ENCODE measurements around the gene TNK2. TPM values are rescaled to one million over a fixed set of nuclear protein-coding genes. Genes with fewer than 3 reads are reported as not detected.

TNK2 gene
- total RNA-seq, 1 experiment from 2014 or later = 36.0 TPM

DNA sequence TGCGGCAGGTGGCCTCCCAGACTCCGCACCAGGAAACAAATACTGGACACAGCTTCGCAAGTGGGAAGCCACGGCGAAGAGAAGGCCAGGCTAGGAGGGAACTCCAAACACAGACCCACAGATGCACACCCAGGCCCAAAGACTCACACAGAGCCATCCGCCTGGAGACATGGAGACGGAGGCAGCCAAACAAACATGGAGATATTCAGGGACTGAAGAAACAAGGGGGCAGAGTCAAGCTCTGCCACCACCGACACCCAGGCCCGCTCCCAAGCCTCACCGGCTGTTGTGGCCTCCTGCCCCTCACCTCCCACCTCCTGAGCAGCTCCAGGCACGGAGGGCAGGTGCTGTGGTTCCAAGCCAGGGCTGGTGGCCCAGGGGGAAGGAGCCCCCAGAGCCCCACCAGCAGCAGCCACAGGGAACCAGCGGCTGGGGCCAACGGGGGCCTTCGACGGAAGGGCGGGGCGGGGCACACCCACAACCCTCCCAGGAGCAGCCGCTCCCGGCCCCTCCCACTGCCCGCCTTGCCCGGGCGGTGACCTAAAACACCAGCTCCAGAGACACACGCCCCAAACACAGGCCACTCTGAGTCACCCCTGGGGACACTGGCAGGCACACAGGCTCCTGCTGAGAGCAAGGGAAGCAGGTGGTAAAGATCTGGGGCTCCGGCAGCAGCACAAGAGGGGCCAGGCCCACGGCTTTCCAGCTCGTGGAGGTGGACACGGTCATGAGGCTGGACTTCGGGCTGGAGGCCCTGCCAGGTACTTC, 31.9 kb downstream of the TNK2 start:
- no peaks in the 10 kb centered on the region for H3K36me3 Mint-ChIP-seq (ENCODE audit: insufficient read depth, unreplicated experiment)
- intact Hi-C loops (cut with micrococcal nuclease; ENCODE audit: unreplicated experiment) = no loop called here
- no peaks in the 10 kb centered on the region for H3K27me3 ChIP-seq (replicated peaks; ENCODE audit: control insufficient read depth, insufficient read depth, low read length)
- no TSS peak for BruUV-seq (replicated peaks)
- H3K4me1 ChIP-seq = no peaks in the 10 kb centered on the region
- TF ChIP-seq, protein P1, sequence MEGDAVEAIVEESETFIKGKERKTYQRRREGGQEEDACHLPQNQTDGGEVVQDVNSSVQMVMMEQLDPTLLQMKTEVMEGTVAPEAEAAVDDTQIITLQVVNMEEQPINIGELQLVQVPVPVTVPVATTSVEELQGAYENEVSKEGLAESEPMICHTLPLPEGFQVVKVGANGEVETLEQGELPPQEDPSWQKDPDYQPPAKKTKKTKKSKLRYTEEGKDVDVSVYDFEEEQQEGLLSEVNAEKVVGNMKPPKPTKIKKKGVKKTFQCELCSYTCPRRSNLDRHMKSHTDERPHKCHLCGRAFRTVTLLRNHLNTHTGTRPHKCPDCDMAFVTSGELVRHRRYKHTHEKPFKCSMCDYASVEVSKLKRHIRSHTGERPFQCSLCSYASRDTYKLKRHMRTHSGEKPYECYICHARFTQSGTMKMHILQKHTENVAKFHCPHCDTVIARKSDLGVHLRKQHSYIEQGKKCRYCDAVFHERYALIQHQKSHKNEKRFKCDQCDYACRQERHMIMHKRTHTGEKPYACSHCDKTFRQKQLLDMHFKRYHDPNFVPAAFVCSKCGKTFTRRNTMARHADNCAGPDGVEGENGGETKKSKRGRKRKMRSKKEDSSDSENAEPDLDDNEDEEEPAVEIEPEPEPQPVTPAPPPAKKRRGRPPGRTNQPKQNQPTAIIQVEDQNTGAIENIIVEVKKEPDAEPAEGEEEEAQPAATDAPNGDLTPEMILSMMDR (IDR thresholded peaks at IDR 0.05; ENCODE audit: insufficient read depth in 1 of 2, low read depth in 1 of 2, low read length in 1 of 2, severe bottlenecking in 1 of 2, unreplicated experiment in 1 of 2) = no peak
- ChIA-PET POLR2A (no interaction called here), CTCF (interaction anchor here (1.4 kb wide), 1 partner anchor 17 kb away, joined by 3 read pairs; no protein-coding TSS in a partner anchor)
- no peaks in the 10 kb centered on the region for H3K27me3 Mint-ChIP-seq (ENCODE audit: insufficient read depth, unreplicated experiment)
- no peaks in the 10 kb centered on the region for H3K9me3 Mint-ChIP-seq (ENCODE audit: unreplicated experiment)
- no peak overlapping the region for H3K4me3 Mint-ChIP-seq (ENCODE audit: unreplicated experiment)
- H3K9me3 ChIP-seq = no peaks in the 10 kb centered on the region
- no peaks in the 10 kb centered on the region; the same call in 1 of the 2 replicates for H3K36me3 ChIP-seq (ENCODE audit: control insufficient read depth, insufficient read depth, low read length)
- no peak overlapping the region for H3K4me3 ChIP-seq (ENCODE audit: low read depth, low read length)
- H3K27ac Mint-ChIP-seq (ENCODE audit: unreplicated experiment) = no peak overlapping the region
- no peaks in the 10 kb centered on the region for H3K4me1 Mint-ChIP-seq (ENCODE audit: low read depth, unreplicated experiment)
- no peak for DNase-seq

DNA sequence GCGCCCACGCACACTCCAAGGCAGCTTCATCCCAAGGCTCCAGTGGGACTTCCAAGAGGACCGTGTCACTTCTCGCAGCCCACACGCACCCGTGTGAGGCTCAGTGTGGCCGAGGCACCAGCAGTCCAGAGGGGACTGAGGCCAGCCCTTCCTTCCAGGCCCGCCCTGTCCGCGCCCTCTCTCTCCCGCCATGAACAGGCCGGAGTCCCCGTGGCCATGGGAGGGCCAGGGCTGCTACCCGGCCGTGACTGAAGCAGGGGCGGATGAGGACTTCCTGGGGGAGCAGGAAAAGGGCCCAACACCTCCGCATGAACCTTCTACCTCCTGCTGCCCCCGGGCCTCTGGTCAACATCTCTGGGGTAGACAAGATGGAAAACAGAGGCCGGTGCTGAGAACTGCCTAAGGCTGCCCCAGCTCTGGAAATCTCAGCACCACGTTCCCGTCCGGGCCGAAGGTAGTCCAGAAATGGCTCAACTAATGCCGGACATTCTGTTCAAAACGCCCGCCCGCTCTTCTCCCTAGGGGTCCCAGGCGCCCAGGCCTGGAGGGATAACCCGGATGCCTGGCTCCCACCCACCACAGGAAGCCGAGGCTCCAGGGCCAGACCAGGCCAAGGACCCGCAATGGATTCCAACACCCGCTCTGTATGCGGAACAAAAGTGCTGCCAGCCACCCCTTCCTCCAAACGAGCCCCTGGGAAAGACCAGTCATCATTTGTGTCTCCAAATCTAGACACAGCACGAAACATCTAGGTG, 32.7 kb downstream of the TNK2 start:
- Mint-ChIP-seq H3K4me3 (ENCODE audit: unreplicated experiment) (no peak overlapping the region), H3K9me3 (ENCODE audit: unreplicated experiment) (no peaks in the 10 kb centered on the region), H3K27me3 (ENCODE audit: insufficient read depth, unreplicated experiment) (no peaks in the 10 kb centered on the region), H3K27ac (ENCODE audit: unreplicated experiment) (no peak overlapping the region), H3K4me1 (ENCODE audit: low read depth, unreplicated experiment) (no peaks in the 10 kb centered on the region), H3K36me3 (ENCODE audit: insufficient read depth, unreplicated experiment) (no peaks in the 10 kb centered on the region)
- H3K36me3 ChIP-seq (ENCODE audit: control insufficient read depth, insufficient read depth, low read length) = peaks cover 2% of the 10 kb centered on the region
- POLR2A ChIA-PET = no interaction called here
- no peak for DNase-seq
- no peaks in the 10 kb centered on the region for H3K4me1 ChIP-seq
- no peak overlapping the region for H3K4me3 ChIP-seq (ENCODE audit: low read depth, low read length)
- no TSS peak for BruUV-seq (replicated peaks)
- CTCF ChIA-PET = interaction anchor here (1.4 kb wide), 1 partner anchor 16 kb away, joined by 3 read pairs; no protein-coding TSS in a partner anchor
- intact Hi-C loops (cut with micrococcal nuclease; ENCODE audit: unreplicated experiment) = no loop called here
- TF ChIP-seq, protein P1 (IDR thresholded peaks at IDR 0.05; ENCODE audit: insufficient read depth in 1 of 2, low read depth in 1 of 2, low read length in 1 of 2, severe bottlenecking in 1 of 2, unreplicated experiment in 1 of 2) = no peak
- no peaks in the 10 kb centered on the region for H3K27me3 ChIP-seq (replicated peaks; ENCODE audit: control insufficient read depth, insufficient read depth, low read length)
- no peaks in the 10 kb centered on the region for H3K9me3 ChIP-seq

DNA sequence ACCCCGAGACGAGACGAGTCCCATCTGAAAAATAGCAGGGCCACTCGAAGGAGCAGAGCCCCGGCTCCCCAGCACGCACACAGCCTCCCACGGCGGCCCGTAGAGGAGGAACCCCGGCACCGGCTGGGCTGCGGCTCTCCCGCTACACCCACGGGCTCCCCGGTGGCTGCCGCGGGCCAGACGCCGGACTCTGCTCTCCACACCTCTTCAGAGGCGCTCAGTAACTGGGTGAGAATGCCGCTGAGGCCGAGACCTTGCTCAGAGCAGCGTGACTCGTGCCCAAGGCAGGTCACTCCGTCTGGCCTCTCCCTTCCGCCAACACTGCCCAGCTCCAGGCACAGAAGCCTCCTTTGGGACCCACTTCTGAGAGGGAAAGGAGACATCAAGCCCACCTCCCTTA, 34.4 kb downstream of the TNK2 start:
- Mint-ChIP-seq H3K4me3 (ENCODE audit: unreplicated experiment) (no peak overlapping the region), H3K9me3 (ENCODE audit: unreplicated experiment) (no peaks in the 10 kb centered on the region), H3K36me3 (ENCODE audit: insufficient read depth, unreplicated experiment) (no peaks in the 10 kb centered on the region), H3K4me1 (ENCODE audit: low read depth, unreplicated experiment) (no peaks in the 10 kb centered on the region), H3K27ac (ENCODE audit: unreplicated experiment) (no peak overlapping the region), H3K27me3 (ENCODE audit: insufficient read depth, unreplicated experiment) (no peaks in the 10 kb centered on the region)
- CTCF ChIA-PET = no interaction called here
- POLR2A ChIA-PET = no interaction called here
- Histone ChIP-seq H3K27me3 (replicated peaks; ENCODE audit: control insufficient read depth, insufficient read depth, low read length) (no peaks in the 10 kb centered on the region), H3K9me3 (no peaks in the 10 kb centered on the region), H3K4me3 (ENCODE audit: low read depth, low read length) (no peak overlapping the region), H3K36me3 (ENCODE audit: control insufficient read depth, insufficient read depth, low read length) (peaks cover 2% of the 10 kb centered on the region), H3K4me1 (no peaks in the 10 kb centered on the region)
- no TSS peak for BruUV-seq (replicated peaks)
- DNase-seq = no peak
- intact Hi-C loops (cut with micrococcal nuclease; ENCODE audit: unreplicated experiment) = no loop called here
- TF ChIP-seq, protein P1 (IDR thresholded peaks at IDR 0.05; ENCODE audit: insufficient read depth in 1 of 2, low read depth in 1 of 2, low read length in 1 of 2, severe bottlenecking in 1 of 2, unreplicated experiment in 1 of 2) = no peak

All from Caco-2 (cell line).